ENCODE results near the gene TMEM131L.

DNA sequence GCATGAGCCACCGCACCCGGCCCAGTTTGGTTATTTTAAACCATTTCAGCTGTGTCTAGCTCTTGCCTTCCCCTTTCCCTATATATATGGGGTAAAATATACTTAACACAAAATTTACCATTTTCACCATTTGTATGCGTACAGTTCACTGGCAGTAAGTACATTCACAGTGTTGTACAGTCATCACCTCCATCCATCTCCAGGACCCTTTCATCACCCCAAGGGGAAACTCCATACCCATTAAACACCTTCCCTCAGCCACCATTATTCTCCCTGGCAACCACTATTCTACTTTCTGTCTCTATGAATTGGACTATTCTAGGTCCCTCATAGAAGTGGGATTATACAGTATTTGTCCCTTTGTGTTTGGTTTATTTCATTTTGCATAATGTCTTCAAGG, 106.4 kb downstream of the TMEM131L start:
- no peak for TF ChIP-seq EP300 (IDR thresholded peaks at IDR 0.05; ENCODE audit: borderline replicate concordance)
- no peak for TF ChIP-seq NFIC (IDR thresholded peaks at IDR 0.05)
- TF ChIP-seq TEAD4 (IDR thresholded peaks at IDR 0.05), result no peak
- TF ChIP-seq TCF12 (IDR thresholded peaks at IDR 0.05; ENCODE audit: low read depth), result no peak
- TF ChIP-seq, protein P1, sequence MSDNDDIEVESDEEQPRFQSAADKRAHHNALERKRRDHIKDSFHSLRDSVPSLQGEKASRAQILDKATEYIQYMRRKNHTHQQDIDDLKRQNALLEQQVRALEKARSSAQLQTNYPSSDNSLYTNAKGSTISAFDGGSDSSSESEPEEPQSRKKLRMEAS (IDR thresholded peaks at IDR 0.05), result no peak
- no peak for TF ChIP-seq ZBTB7A (IDR thresholded peaks at IDR 0.05; ENCODE audit: low read depth)
- TF ChIP-seq CREB1 (IDR thresholded peaks at IDR 0.05; ENCODE audit: low read depth), result no peak
- TF ChIP-seq YY1 (IDR thresholded peaks at IDR 0.05; ENCODE audit: low read depth), result no peak
- TF ChIP-seq, protein P2, sequence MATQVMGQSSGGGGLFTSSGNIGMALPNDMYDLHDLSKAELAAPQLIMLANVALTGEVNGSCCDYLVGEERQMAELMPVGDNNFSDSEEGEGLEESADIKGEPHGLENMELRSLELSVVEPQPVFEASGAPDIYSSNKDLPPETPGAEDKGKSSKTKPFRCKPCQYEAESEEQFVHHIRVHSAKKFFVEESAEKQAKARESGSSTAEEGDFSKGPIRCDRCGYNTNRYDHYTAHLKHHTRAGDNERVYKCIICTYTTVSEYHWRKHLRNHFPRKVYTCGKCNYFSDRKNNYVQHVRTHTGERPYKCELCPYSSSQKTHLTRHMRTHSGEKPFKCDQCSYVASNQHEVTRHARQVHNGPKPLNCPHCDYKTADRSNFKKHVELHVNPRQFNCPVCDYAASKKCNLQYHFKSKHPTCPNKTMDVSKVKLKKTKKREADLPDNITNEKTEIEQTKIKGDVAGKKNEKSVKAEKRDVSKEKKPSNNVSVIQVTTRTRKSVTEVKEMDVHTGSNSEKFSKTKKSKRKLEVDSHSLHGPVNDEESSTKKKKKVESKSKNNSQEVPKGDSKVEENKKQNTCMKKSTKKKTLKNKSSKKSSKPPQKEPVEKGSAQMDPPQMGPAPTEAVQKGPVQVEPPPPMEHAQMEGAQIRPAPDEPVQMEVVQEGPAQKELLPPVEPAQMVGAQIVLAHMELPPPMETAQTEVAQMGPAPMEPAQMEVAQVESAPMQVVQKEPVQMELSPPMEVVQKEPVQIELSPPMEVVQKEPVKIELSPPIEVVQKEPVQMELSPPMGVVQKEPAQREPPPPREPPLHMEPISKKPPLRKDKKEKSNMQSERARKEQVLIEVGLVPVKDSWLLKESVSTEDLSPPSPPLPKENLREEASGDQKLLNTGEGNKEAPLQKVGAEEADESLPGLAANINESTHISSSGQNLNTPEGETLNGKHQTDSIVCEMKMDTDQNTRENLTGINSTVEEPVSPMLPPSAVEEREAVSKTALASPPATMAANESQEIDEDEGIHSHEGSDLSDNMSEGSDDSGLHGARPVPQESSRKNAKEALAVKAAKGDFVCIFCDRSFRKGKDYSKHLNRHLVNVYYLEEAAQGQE (IDR thresholded peaks at IDR 0.05; ENCODE audit: low read depth), result no peak
- no peak for TF ChIP-seq RAD21 (IDR thresholded peaks at IDR 0.05; ENCODE audit: low read depth)
- TF ChIP-seq FOXM1 (IDR thresholded peaks at IDR 0.05; ENCODE audit: borderline replicate concordance, low read depth), result no peak
- no peak for TF ChIP-seq CEBPB (IDR thresholded peaks at IDR 0.05)
- no peak for TF ChIP-seq TAF1 (IDR thresholded peaks at IDR 0.05; ENCODE audit: low read depth)
- TF ChIP-seq EGR1 (IDR thresholded peaks at IDR 0.05), result no peak

Data from Ishikawa (cell line).